Measurements from ENCODE around the gene RGP1.

DNA sequence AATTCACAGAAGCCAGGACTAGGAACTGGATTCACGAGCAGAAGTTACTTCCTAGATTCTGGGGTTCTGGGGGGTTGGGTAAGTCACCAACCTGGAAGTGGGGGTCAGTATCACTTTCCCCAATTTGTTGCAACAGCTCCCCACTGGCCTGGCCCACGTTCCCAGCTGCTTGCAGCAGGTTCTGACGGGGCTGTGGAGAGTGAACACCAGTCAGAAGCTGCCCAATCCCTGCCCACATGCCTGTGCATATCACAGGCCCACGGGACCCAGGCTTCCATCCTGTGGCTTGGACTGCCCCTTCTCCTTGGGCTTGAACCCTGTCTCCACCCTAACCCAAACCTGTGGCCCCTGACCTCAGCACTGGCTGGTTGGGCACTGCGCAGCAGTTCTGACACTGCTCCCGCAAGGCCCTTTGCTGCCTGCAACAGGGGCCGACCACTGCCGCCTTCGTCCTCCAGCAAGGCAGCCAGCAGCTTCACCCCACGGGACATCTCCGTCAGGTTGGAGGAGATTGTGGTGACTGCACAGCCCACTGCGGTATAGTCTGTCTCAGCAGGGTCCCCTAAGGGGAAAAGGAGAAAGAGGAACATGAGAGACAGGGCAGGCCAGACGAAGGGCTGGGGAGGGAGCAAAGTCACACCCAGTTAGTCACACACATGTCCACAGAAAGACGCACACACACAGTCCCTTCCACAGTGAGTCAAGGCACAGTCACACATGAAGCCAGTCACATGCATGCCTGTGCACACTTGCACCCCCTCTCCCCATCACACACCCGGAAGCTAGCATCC, 30.2 kb upstream of the RGP1 start:
- TF ChIP-seq, protein P1, sequence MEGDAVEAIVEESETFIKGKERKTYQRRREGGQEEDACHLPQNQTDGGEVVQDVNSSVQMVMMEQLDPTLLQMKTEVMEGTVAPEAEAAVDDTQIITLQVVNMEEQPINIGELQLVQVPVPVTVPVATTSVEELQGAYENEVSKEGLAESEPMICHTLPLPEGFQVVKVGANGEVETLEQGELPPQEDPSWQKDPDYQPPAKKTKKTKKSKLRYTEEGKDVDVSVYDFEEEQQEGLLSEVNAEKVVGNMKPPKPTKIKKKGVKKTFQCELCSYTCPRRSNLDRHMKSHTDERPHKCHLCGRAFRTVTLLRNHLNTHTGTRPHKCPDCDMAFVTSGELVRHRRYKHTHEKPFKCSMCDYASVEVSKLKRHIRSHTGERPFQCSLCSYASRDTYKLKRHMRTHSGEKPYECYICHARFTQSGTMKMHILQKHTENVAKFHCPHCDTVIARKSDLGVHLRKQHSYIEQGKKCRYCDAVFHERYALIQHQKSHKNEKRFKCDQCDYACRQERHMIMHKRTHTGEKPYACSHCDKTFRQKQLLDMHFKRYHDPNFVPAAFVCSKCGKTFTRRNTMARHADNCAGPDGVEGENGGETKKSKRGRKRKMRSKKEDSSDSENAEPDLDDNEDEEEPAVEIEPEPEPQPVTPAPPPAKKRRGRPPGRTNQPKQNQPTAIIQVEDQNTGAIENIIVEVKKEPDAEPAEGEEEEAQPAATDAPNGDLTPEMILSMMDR (IDR thresholded peaks at IDR 0.05; ENCODE audit: low read depth, low read length) = no peak
- no peak for TF ChIP-seq EZH2phosphoT487 (IDR thresholded peaks at IDR 0.05; ENCODE audit: low read depth)

Data from OCI-LY3 (cell line).